GM12801 (cell line): ENCODE data around the gene KCNN1.

Experiments
- TF ChIP-seq, protein P1 (sequence below): IDR thresholded peaks from one replicate; pipeline ENCODE4 v1.5.1; 2011; ENCODE audit warnings: control low read depth; ENCODE audit not compliant: insufficient read length; ENCODE audit errors: extremely low read depth

Gene KCNN1

DNA sequence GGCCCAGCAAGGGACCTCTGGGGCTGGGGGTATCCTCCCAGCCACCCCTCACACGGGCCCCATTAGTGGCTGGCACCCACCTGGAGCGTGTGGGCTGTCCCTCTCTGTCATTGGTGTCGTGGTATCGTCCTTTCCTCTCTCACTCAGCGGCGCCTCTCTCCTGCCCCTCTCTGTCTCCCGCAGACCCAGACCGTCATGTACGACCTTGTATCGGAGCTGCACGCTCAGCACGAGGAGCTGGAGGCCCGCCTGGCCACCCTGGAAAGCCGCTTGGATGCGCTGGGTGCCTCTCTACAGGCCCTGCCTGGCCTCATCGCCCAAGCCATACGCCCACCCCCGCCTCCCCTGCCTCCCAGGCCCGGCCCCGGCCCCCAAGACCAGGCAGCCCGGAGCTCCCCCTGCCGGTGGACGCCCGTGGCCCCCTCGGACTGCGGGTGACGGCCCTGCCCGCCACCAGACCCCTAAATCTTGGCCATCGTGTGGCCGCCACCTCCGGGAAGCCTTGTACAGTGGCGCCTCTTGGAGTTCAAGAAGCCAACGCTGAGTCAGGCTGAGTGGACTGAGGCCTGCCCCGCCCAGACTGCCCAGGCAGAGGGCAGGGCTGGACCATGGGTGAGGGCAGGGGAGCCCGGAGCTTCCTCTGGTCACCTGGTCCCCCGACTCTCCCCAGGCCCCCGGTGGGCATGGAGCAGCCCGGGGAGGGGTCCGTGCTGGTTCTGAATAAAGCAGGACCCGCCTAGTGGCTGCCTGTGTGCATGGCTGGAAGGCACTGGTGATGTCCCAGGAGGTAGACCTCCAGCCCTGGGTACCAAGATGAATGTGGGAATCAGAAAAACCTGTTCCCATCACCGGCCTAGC, 31.3 kb downstream of the KCNN1 start:
- TF ChIP-seq, protein P1, sequence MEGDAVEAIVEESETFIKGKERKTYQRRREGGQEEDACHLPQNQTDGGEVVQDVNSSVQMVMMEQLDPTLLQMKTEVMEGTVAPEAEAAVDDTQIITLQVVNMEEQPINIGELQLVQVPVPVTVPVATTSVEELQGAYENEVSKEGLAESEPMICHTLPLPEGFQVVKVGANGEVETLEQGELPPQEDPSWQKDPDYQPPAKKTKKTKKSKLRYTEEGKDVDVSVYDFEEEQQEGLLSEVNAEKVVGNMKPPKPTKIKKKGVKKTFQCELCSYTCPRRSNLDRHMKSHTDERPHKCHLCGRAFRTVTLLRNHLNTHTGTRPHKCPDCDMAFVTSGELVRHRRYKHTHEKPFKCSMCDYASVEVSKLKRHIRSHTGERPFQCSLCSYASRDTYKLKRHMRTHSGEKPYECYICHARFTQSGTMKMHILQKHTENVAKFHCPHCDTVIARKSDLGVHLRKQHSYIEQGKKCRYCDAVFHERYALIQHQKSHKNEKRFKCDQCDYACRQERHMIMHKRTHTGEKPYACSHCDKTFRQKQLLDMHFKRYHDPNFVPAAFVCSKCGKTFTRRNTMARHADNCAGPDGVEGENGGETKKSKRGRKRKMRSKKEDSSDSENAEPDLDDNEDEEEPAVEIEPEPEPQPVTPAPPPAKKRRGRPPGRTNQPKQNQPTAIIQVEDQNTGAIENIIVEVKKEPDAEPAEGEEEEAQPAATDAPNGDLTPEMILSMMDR: no peak

DNA sequence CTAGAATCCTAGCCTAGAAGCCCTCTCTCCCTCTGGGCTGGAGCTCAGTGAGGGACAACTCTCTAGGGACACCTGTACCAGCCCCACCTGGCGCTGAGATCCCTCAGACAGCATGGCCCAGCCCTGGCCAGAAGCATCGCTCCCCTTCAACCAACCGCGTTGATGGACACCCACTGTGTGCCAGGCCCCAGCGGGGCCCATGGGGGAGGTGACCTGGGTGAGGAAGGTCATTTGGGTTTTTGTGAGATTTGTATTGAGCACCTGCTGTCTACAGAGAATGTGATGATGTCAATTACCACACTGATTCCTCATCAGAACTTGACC, 31.9 kb downstream of the KCNN1 start:
- TF ChIP-seq, protein P1: no peak

DNA sequence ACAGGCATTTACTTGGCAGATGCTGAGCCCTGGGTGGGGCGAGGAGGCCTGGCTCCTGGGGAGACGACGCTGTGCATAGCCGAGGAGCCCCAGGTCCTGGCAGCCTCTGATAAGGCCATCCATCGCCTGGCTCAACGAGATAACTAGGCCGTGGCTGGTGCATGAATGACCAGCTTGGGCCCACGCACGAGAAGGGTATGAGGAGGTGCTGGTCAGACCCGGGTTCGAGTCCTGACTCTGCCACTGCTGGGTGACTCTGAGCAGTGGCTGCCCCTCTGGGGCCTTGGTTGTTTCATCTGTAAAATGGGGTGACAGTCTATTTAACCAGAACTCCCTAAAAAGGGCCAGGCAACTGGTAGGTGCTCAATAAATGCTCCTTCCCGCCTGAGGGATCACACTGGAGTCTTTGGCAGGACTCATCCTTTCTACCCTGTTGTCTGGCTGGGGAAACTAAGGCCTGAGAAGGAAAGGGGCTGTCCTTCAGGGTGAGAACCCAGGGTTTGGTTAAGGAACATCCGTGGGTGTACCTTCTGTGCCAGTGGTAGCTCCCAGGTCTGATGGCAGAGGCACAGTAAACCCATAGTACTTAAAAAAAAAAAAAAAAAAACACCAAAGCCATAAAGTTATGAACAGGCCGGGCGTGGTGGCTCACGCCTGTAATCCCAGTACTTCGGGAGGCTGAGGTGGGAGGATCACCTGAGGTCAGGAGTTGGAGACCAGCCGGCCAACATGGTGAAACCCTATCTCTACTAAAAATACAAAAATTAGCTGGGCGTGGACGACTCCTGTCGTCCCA, 33.0 kb downstream of the KCNN1 start:
- TF ChIP-seq, protein P1: no peak

GRCh38 chr19:18000480-18000914, 33.6 kb downstream of the KCNN1 start:
- TF ChIP-seq, protein P1: no peak

GRCh38 chr19:18000915-18001776, 34.2 kb downstream of the KCNN1 start:
- TF ChIP-seq, protein P1: no peak

GRCh38 chr19:18001777-18002345, 35.0 kb downstream of the KCNN1 start:
- TF ChIP-seq, protein P1: no peak
